Thyroid gland (tissue), 4 donors: ENCODE measurements around the gene SLC12A8.

Experiments used
- CTCF ChIP-seq, 6 experiments: fragments of 200-600 bp in 3 of 6; fragments of 450-650 bp in 3 of 6; sonication (generic) in 3 of 6; IDR thresholded peaks; one replicate each; pipeline ENCODE4 v1.5.1; 2016 to 2019; ENCODE audit warnings: antibody characterized with exemption in 6 of 6, mild to moderate bottlenecking in 2 of 6, inconsistent platforms in 1 of 6, moderate library complexity in 1 of 6
- POLR2A ChIP-seq, 2 donors: fragments of 450-650 bp; IDR thresholded peaks; one replicate each; pipeline ENCODE4 v1.6.1; 2017; ENCODE audit warnings: antibody characterized with exemption in 2 of 2, mild to moderate bottlenecking in 2 of 2, moderate library complexity in 1 of 2

GRCh38 chr3:125105116-125105515 lies 107.4 kb downstream of the SLC12A8 start:
- TF ChIP-seq POLR2A (IDR thresholded peaks at IDR 0.05) (no peak), CTCF (IDR thresholded peaks at IDR 0.05) (no peak)
